HG03460 (cell line): ENCODE data around the gene DOCK4.

Source experiments
- ATAC-seq: cut with Tn5 transposase; IDR thresholded peaks from one replicate; pipeline ENCODE4 v1.9.1; 2021; ENCODE audit not compliant: unreplicated experiment

DOCK4 gene

DNA sequence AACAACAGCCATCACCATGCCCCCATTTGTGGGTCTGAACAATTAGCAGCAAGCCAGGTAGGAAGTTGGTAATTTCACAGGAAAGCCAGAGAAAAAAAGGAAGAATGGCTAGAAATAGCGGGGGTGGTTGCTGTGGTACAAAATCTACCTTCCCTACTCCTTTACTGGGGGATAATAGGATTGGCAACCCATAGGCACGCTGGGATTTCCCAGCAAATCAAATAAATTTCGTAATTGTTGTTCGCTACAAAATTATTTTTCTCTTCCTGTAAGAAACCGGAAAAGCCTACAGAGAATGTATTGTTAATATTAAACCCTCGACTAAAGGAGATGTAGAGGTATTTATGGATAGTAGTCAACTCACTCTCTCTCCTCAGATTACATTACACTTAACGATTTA lies 123.9 kb downstream of the DOCK4 start:
- ATAC-seq = no peak

DNA sequence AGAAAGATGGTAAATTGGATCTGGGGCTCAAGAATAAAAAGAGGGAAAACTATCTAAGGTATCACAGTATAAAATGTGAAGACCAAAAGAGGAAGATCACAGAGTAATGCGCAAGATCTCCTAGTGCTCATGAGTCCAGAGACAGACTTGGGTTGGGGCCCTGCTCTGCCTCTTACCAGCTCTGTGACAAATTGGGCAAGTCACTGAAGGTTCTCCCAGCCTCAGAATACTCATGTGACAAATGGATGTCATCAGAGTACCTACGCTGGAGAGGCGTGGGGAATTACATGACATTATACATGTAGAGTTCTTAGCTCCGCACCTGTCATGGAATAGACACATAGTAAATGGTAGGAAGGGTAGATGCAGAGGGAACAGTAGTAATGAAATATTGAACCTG lies 124.4 kb downstream of the DOCK4 start:
- no peak for ATAC-seq

DNA sequence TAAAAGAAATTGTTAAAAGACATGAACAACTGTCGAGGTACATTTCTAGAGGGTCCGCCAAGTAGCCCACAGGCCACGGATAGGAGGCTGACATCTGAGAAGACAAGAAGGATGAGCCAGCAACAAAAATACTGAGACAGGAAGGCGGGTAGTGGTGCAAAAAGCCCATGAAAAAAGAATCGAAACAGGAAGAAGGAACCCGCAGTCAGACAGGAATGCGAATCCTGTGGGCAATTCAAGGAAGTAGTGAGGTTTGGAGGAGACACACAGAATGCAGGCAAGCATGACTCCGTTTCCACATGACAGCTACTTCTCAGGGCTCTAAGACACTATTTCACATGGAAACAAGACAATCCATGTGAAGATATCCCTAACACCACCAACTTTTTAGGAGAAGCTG lies 125.2 kb downstream of the DOCK4 start:
- peak; percentile 46 for ATAC-seq

DNA sequence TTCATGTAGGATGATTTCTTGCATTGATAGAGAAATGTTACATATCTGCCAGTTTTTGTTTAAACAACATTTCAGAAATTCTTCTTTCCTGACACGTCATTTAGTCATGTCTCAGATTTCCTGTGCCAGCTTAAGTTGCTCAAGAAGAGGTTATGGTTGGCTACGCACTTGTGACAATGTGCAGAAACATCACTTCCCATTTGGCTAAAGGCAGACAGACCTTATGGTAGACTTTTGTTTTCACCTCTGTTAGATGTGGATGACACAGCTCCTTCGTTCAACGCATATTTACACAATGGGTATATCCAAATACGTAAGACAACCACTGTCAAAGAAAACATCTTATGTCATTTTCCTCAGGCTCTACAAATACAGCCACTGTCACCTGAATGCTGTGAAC lies 125.8 kb downstream of the DOCK4 start:
- peak; percentile 86 for ATAC-seq

DNA sequence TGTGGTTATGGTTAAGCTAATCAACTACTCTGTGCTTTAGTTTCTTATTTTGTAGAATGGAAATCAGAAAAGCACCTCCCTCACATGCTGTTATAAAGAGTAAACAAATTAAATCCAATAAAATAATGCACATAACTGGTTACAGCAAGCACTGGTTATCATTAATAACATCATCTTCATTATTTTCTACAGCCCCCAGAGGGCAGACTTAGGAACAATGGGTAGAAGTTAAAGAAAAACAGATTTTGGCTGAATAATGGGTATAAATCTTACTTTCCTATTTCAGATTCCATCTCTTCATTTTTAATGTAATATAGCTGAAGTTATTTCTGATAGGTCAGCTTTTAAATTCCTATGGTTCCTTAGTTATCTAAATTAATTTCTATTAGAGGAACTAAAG lies 126.5 kb downstream of the DOCK4 start:
- no peak for ATAC-seq

DNA sequence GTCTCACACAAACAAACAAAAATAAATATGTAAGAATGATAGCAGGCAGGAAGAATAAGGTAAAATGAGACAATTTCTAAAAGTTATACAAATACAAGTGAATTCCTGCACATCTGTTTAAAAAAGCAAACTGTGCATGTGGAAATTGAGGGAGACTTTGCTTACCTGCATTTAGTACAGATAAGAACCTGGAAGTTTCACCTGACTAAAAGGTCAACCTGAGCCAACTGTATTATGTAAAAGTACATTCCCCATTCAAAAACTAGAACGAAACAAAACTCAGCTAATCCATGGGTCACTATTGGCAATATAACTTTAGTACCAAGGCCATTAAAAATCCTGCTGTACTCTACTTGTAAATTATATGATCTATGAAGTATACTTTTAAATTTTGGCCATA lies 127.1 kb downstream of the DOCK4 start:
- no peak for ATAC-seq

DNA sequence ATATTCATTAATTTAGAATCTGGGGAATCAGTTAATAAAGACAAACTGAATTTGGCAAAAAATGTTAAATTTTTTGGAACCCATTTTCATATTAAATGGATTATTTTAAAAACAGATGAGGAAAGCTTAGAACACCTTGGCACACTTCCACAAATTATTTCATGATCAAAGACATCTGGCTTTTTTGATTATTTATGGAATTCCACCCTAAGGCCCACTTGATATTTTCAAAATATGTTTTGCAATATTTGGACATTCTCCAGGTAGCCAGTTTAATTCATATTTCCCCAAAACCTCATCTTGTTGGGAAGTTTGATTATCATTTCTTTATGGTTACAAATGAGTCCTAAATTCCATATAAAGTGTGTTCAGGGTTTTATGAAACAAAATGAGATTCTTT lies 129.9 kb downstream of the DOCK4 start:
- no peak for ATAC-seq

DNA sequence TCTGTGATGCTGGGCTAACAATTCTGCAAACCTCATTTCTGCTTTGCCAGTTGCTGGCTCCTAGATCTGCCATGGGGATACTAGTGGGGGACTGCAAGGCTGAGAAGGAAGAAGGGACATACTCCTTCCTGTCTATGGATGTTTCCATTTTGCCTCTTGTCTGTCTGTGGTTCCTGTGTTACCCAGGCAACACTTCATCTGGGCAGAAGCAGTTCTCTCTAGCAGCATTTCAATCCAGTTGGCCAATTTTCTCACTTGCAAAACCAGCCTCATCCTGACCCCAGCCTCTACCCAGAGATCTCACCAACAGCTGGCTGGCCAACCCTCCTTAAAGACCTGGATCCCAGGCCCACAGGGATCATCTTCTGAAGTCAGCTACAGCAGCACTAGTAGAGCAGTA lies 131.7 kb downstream of the DOCK4 start:
- no peak for ATAC-seq

DNA sequence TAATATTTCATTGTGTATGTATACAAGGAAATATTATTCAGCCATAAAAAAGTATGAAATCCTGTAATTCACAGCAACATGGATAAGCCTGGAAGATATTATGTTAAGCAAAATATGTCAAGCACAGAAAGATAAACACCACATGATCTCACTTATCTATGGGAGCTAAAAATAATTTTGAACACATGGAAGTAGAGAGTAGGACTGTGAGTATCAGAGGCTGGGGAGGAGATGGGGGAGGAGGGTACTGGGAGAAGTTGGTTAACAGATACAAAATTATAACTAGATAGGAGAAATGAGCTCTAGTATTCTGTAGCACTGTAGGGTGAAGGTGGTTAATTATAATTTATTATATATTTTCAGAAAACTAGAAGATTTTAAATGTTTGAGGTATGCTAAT lies 132.7 kb downstream of the DOCK4 start:
- ATAC-seq = no peak

DNA sequence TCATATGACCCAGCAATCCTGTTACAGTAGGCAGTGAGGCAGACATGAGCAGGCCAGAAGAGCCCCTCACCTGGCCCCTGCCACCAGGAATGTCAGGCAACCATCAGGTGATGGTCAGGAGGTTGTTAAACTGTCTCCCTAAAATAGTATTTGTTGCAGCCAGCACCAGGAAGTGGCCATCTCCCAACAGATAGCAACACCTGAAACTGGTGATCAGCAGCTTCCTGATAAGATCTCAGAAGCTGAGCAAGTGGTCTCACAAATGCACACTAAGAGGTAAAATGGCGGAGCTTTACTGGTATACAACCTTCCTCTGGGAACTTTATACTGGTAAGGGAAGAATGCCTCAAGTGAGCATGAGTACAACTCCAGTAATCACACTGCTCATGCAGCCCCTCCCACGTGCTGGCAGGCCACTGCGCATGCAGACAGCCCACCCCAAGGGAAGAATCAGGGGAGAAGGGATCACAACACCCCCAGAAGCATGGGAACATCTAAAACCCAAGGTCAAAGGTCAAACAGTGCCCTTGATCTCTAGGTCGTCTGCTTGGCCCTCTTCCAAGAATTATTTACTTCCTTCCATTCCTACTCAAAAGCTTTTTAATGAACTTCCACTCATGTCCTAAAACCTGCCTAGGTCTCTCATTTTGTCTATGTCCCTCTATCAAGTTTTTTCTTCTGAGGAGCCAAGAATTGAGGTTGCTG lies 133.5 kb downstream of the DOCK4 start:
- no peak for ATAC-seq

DNA sequence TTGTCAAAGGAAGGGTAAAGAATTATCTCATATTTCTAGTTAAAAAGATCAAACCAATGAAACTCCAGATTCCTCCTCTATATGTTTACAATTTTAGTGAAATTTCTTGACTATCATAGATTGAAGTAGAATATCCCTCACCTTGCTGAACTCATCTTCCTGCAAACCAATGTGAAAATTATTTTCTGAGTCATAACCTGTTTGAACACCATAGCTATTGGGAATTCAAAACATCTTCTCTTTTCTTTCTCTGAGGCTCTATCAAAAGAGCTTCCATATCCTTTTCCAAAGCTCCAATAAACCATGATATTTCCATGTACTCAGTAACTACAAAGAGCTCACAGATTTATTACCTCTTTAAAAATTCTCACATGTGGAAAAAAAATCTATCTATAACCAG lies 134.3 kb downstream of the DOCK4 start:
- ATAC-seq = no peak

DNA sequence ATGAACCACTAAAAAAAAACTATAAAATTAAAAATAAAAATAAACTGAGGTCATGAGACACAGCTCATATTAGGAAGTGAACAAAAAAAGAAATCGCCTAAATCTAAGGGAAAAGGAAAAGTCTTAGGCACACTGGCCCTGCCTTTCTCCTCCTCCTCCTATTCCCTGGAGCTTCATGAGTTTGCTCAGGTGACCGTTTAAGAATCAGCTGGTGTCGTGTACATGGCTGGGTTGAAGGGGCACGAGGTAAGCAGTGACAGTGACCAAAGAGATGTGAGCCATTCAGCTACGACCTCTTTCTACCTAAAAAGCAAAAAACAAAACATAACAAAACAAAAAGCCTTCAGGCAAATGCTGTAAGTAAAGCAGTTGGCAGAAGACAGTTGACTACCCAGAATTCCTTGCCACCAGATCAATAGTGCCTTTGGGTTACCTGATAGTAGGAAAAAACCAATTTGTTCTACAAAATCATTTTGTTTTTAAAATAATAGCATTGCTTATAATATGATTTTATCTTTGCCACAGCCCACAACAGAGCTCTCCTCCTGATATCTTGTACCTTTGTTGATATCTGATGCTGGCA lies 135.4 kb downstream of the DOCK4 start:
- ATAC-seq = no peak

DNA sequence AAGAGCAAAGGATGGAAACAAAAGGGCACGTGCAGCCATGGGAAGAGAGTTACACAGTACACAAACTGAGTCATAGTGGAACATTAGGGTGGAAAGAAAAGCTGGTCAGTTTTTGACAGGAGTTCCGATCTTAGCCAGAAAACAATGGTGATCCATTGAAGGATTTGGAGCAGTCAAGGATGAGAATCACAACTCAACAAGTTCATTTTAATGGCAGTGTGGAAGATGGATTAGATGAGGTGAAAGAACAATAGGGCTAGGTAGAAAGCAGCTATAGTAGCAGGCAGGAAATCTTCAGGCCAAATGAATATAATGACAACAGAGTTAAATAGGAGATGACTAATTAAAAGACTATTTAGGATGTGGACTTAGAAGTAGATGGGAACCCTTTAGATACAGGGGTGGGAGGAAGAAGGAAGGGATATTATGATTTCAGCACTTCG lies 136.3 kb downstream of the DOCK4 start:
- ATAC-seq = no peak

DNA sequence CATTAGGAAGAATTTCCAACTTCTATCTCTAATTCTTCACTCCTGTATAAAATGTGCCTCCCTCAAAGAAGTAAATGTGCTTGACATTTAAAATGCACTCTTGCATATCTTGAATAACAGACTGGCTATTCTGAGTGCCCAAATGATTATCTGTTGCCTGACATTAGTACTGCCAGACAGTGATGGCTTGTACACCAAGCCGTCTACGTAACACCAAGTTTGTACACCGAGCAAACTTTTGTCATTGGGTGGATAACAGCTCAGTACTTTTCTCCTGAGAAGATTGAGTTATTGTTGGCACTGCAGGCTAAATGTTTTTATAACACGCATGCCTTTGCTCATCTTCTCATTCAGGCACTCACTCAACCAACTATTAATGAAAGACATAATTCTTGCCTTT lies 137.2 kb downstream of the DOCK4 start:
- ATAC-seq = no peak

DNA sequence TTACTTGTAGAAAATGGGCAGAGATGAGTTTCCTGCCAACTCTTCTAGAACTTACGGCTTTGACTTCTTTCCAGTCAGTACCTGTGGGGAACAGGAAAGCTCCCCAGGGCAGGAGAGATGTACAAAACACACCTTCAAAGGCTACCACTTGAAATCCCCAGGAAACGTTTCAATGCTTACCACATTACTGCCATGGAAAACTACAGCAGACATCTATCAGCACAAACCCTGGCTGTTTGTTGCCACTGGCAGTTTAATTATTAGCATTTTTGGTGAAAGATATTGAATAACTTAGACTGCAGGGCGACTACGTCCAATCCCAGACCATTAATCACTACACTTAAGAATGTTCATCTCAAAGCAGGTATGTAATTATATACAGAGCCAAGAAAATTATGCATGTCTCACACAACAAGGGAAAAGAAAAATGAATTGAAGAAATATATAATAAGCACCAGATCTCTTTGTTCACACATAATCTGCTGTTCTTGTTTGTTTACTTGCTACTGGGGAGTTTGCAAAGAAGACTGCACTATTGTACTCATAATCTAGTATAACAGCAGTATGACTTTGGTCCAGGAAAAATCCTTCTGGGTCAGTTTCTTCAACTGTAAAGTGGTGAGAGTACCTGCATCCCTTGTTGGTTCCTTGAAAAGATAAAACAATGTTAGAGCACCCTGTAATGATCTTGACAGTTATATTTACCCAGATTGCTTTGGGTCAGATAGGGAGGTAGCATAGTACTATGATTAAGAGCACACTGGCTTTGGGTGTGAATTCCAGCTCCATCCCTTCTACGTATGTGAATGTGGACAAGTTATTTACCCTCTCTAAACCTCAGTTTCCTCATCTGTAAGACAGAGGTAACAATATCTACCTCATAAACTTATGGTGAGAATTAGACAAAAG lies 138.3 kb downstream of the DOCK4 start:
- ATAC-seq = no peak

DNA sequence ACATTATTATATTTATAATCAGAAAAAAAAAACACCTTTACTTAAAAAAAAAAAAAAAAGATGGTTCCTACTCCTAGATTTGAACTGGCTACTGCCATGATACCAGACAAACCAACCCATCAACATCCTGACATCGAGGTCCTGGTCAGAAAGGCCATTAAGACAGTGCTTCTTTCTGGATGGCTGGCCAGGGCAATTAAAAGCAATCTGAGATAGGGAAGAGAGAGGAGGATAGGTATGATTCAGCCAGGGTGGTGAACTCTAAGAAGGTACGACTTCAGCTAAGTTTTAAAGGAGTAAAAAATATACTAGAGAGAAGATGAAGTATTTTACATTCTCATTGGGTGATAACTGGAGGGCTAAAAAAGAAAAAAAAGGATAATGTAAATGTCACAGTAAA lies 139.0 kb downstream of the DOCK4 start:
- no peak for ATAC-seq

DNA sequence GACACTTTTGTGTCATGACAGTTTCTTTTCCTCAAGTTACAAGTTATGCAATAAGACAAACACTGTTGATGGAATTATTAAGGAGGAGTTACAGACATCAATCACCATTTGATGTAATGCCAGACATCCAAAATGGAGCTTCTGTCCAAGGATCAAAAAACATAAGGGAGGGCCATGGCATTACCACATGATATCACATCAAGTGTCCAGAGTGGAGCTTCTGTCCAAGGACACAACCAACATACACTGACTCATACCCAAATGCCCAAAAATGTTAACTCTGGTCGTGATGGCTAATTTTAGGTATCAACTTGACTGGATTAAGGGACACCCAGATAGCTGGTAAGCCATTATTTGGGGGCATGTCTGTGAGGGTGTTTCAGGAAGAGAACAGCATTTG lies 140.4 kb downstream of the DOCK4 start:
- ATAC-seq = no peak

DNA sequence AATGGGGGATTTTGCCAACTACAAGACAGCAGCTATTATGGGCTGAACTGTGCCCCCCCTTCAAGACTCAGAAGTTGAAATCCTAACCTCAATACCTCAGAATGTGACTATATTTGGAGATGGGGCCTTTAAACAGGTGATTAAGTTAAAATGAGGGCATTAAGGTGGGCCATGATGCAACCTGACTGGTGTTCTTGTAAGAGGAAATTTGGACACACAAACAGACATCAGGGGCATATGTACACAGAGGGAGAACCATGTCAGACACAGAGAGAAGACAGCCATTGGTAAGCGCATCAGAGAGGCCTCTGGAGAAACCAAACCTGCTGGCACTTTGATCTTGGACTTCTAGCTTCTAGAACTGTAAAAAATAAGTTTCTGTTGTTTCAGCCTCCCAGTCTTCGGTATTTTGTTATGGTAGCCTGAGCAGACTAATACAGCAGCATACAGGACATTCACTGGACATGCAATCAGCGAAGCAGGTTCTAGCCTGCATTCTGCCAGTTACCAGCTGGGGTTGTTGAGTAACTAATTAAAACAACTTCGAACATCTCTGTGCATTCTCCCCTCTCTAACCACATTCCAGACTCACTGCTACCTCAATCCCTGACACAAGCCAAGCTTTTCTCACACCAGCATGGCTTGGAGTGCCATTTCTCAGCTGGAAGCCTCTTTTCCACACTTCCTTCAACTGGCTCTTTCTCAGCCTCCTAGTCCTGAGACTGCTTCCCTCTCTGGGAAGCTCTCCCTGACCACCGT lies 141.4 kb downstream of the DOCK4 start:
- no peak for ATAC-seq

DNA sequence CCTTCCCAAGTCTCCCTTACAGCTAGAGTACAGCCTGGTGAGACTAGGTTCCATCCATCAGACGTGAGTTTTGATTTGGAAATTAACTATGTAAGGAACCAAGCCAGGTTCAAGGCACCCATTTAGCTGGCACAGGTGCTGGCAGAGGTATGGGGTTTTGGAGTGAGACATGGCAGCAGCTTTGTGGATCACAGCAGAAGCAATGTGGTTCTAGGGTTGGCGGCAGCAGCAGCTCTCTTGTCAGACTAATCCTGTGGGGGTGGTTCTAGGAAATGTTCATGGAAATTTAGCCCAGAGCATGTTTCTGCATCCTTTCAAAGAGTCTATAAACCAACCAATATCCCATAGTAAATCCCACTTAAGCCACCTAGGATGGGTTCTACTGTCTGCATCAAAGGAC lies 142.2 kb downstream of the DOCK4 start:
- ATAC-seq = no peak

DNA sequence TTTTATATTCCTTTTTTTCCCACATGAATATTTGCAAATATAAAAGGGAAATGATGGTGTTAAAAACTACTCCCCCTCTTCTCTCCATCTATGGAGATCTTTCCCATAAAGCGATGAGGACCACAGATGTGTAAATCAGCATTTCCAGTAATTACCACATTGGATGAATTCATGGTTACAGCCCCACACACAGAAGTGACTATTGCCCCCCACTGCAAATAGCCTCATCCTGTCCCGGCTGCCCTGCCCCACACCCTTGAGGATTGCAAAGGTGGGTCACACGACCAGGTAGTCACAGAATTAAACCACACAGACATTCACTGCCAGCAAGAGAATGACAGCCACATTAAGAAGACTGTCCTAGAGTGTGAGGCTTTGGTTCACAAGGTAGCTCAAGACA lies 145.1 kb downstream of the DOCK4 start:
- no peak for ATAC-seq

DNA sequence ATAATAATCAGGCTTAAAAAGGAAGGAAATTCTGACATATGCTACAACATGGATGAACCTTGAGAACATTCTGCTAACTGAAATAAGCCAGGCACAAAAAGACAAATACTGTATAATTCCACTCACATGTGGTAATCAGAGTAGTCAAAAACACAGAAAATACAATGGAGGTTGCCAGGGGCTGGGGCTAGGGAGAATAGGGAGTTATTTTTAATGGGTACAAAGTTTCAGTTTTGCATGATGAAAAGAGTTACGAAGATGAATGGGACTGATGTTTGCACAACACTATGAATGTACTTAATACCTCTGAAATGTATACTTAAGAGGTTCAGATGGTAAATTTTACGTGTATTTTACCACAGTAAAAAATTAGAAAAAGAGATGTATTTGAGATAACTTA lies 145.6 kb downstream of the DOCK4 start:
- ATAC-seq = no peak
